ENCODE data around the gene EPB41L5.
"Not testable (repeated sequence)": the region's sequence is repeated elsewhere in the genome, so short reads cannot be mapped to it uniquely, and the experiment has no call there.

Gene EPB41L5

GRCh38 chr2:120141300-120142069, 128.6 kb downstream of the EPB41L5 start:
- Mint-ChIP-seq H3K27me3 (no peaks in the 10 kb centered on the region), H3K4me3 (no peak overlapping the region), H3K36me3 (ENCODE audit: insufficient read depth) (no peaks in the 10 kb centered on the region), H3K4me1 (no peaks in the 10 kb centered on the region), H3K9me3 (no peaks in the 10 kb centered on the region), H3K27ac (ENCODE audit: low read depth) (no peak overlapping the region)
- no peak for DNase-seq (ENCODE audit: low spot score in 2 of 2)
- ATAC-seq (replicated peaks; ENCODE audit: extremely low read depth, poor library complexity, severe bottlenecking) = no peak

GRCh38 chr2:120142528-120143219, 129.8 kb downstream of the EPB41L5 start:
- Mint-ChIP-seq H3K36me3 (ENCODE audit: insufficient read depth) (no peaks in the 10 kb centered on the region), H3K27ac (ENCODE audit: low read depth) (no peak overlapping the region), H3K9me3 (no peaks in the 10 kb centered on the region), H3K27me3 (no peaks in the 10 kb centered on the region), H3K4me1 (no peaks in the 10 kb centered on the region), H3K4me3 (no peak overlapping the region)
- ATAC-seq (replicated peaks; ENCODE audit: extremely low read depth, poor library complexity, severe bottlenecking) (no peak), DNase-seq (ENCODE audit: low spot score in 2 of 2) (no peak)

GRCh38 chr2:120148229-120148628, 135.4 kb downstream of the EPB41L5 start:
- no peaks in the 10 kb centered on the region for H3K27me3 Mint-ChIP-seq
- no peaks in the 10 kb centered on the region for H3K4me1 Mint-ChIP-seq
- H3K4me3 Mint-ChIP-seq = no peak overlapping the region
- DNase-seq (ENCODE audit: low spot score in 2 of 2) (no peak), ATAC-seq (replicated peaks; ENCODE audit: extremely low read depth, poor library complexity, severe bottlenecking) (no peak)
- H3K27ac Mint-ChIP-seq (ENCODE audit: low read depth) = no peak overlapping the region
- no peaks in the 10 kb centered on the region for H3K9me3 Mint-ChIP-seq
- H3K36me3 Mint-ChIP-seq (ENCODE audit: insufficient read depth) = peaks cover 1% of the 10 kb centered on the region

- Mint-ChIP-seq H3K27me3 (no peaks in the 10 kb centered on the region), H3K9me3 (no peaks in the 10 kb centered on the region), H3K36me3 (ENCODE audit: insufficient read depth) (peaks cover 1% of the 10 kb centered on the region), H3K27ac (ENCODE audit: low read depth) (no peak overlapping the region), H3K4me1 (no peaks in the 10 kb centered on the region), H3K4me3 (no peak overlapping the region)
- ATAC-seq (replicated peaks; ENCODE audit: extremely low read depth, poor library complexity, severe bottlenecking) = no peak
- DNase-seq (ENCODE audit: low spot score in 2 of 2) = no peak
Measured at GRCh38 chr2:120148669-120149068, 135.8 kb downstream of the EPB41L5 start.

- DNase-seq (ENCODE audit: low spot score in 2 of 2) (no peak), ATAC-seq (replicated peaks; ENCODE audit: extremely low read depth, poor library complexity, severe bottlenecking) (no peak)
- Mint-ChIP-seq H3K36me3 (ENCODE audit: insufficient read depth) (peaks cover 1% of the 10 kb centered on the region), H3K9me3 (no peaks in the 10 kb centered on the region), H3K4me3 (no peak overlapping the region), H3K27ac (ENCODE audit: low read depth) (no peak overlapping the region), H3K4me1 (no peaks in the 10 kb centered on the region), H3K27me3 (no peaks in the 10 kb centered on the region)
Measured at GRCh38 chr2:120149406-120149805, 136.5 kb downstream of the EPB41L5 start.

GRCh38 chr2:120150040-120150482, 137.2 kb downstream of the EPB41L5 start:
- no peak for ATAC-seq (replicated peaks; ENCODE audit: extremely low read depth, poor library complexity, severe bottlenecking)
- H3K4me1 Mint-ChIP-seq = no peaks in the 10 kb centered on the region
- H3K4me3 Mint-ChIP-seq = no peak overlapping the region
- H3K27ac Mint-ChIP-seq (ENCODE audit: low read depth) = no peak overlapping the region
- H3K36me3 Mint-ChIP-seq (ENCODE audit: insufficient read depth) = peaks cover 1% of the 10 kb centered on the region
- no peaks in the 10 kb centered on the region for H3K27me3 Mint-ChIP-seq
- DNase-seq (ENCODE audit: low spot score in 2 of 2) = no peak
- H3K9me3 Mint-ChIP-seq = no peaks in the 10 kb centered on the region

- Mint-ChIP-seq H3K4me3 (no peak overlapping the region), H3K36me3 (ENCODE audit: insufficient read depth) (peaks cover 4% of the 10 kb centered on the region), H3K27me3 (no peaks in the 10 kb centered on the region), H3K4me1 (no peaks in the 10 kb centered on the region), H3K27ac (ENCODE audit: low read depth) (no peak overlapping the region), H3K9me3 (no peaks in the 10 kb centered on the region)
- no peak for ATAC-seq (replicated peaks; ENCODE audit: extremely low read depth, poor library complexity, severe bottlenecking)
- DNase-seq (ENCODE audit: low spot score in 2 of 2) = no peak
Measured at GRCh38 chr2:120155308-120155707, 142.4 kb downstream of the EPB41L5 start.

GRCh38 chr2:120158658-120159057, 145.8 kb downstream of the EPB41L5 start:
- not testable (repeated sequence) for H3K4me3 Mint-ChIP-seq; DNase-seq (ENCODE audit: low spot score in 2 of 2); H3K36me3 Mint-ChIP-seq (ENCODE audit: insufficient read depth); H3K9me3 Mint-ChIP-seq; ATAC-seq (replicated peaks; ENCODE audit: extremely low read depth, poor library complexity, severe bottlenecking); H3K27me3 Mint-ChIP-seq; H3K27ac Mint-ChIP-seq (ENCODE audit: low read depth); H3K4me1 Mint-ChIP-seq

- Mint-ChIP-seq H3K4me3 (no peak overlapping the region), H3K36me3 (ENCODE audit: insufficient read depth) (peaks cover 5% of the 10 kb centered on the region), H3K4me1 (no peaks in the 10 kb centered on the region), H3K27ac (ENCODE audit: low read depth) (no peak overlapping the region), H3K9me3 (no peaks in the 10 kb centered on the region), H3K27me3 (no peaks in the 10 kb centered on the region)
- DNase-seq (ENCODE audit: low spot score in 2 of 2) = no peak
- no peak for ATAC-seq (replicated peaks; ENCODE audit: extremely low read depth, poor library complexity, severe bottlenecking)
Measured at GRCh38 chr2:120161190-120161589, 148.3 kb downstream of the EPB41L5 start.

GRCh38 chr2:120162716-120163115, 149.8 kb downstream of the EPB41L5 start:
- no peaks in the 10 kb centered on the region for H3K27me3 Mint-ChIP-seq
- no peaks in the 10 kb centered on the region for H3K4me1 Mint-ChIP-seq
- ATAC-seq (replicated peaks; ENCODE audit: extremely low read depth, poor library complexity, severe bottlenecking) (no peak), DNase-seq (ENCODE audit: low spot score in 2 of 2) (no peak)
- no peaks in the 10 kb centered on the region for H3K9me3 Mint-ChIP-seq
- peaks cover 2% of the 10 kb centered on the region for H3K36me3 Mint-ChIP-seq (ENCODE audit: insufficient read depth)
- H3K27ac Mint-ChIP-seq (ENCODE audit: low read depth) = no peak overlapping the region
- H3K4me3 Mint-ChIP-seq = no peak overlapping the region

- ATAC-seq (replicated peaks; ENCODE audit: extremely low read depth, poor library complexity, severe bottlenecking) = no peak
- H3K27me3 Mint-ChIP-seq = no peaks in the 10 kb centered on the region
- no peaks in the 10 kb centered on the region for H3K36me3 Mint-ChIP-seq (ENCODE audit: insufficient read depth)
- H3K27ac Mint-ChIP-seq (ENCODE audit: low read depth) = no peak overlapping the region
- H3K4me3 Mint-ChIP-seq = no peak overlapping the region
- H3K9me3 Mint-ChIP-seq = no peaks in the 10 kb centered on the region
- H3K4me1 Mint-ChIP-seq = no peaks in the 10 kb centered on the region
- no peak for DNase-seq (ENCODE audit: low spot score in 2 of 2)
Measured at GRCh38 chr2:120167272-120167671, 154.4 kb downstream of the EPB41L5 start.

- H3K4me3 Mint-ChIP-seq = no peak overlapping the region
Measured at GRCh38 chr2:120169020-120169419, 156.1 kb downstream of the EPB41L5 start.

GRCh38 chr2:120174963-120175581, 162.2 kb downstream of the EPB41L5 start:
- Mint-ChIP-seq H3K36me3 (ENCODE audit: insufficient read depth) (peaks cover 6% of the 10 kb centered on the region), H3K9me3 (no peaks in the 10 kb centered on the region), H3K4me3 (no peak overlapping the region), H3K4me1 (peaks cover 22% of the 10 kb centered on the region), H3K27ac (ENCODE audit: low read depth) (no peak overlapping the region), H3K27me3 (no peaks in the 10 kb centered on the region)
- ATAC-seq (replicated peaks; ENCODE audit: extremely low read depth, poor library complexity, severe bottlenecking) = no peak
- no peak for DNase-seq (ENCODE audit: low spot score in 2 of 2)

More at GRCh38 chr2:120169020-120169419, 156.1 kb downstream of the EPB41L5 start:
- Mint-ChIP-seq H3K27me3 (no peaks in the 10 kb centered on the region), H3K4me1 (no peaks in the 10 kb centered on the region), H3K27ac (ENCODE audit: low read depth) (no peak overlapping the region), H3K9me3 (no peaks in the 10 kb centered on the region), H3K36me3 (ENCODE audit: insufficient read depth) (no peaks in the 10 kb centered on the region)
- ATAC-seq (replicated peaks; ENCODE audit: extremely low read depth, poor library complexity, severe bottlenecking) = no peak
- DNase-seq (ENCODE audit: low spot score in 2 of 2) = no peak

All from central memory CD8-positive, alpha-beta T cell (primary cell).